Measurements from ENCODE around the gene SMPD2.

- TF ChIP-seq POLR2A (IDR thresholded peaks at IDR 0.05; ENCODE audit: low read length) (no peak), GATA1 (IDR thresholded peaks at IDR 0.05; ENCODE audit: low read depth, low read length) (no peak)
These were observed 45.5 kb downstream of the SMPD2 start for GRCh38 chr6:109486068-109486467.
